ENCODE measurements around the gene NCAN.

DNA sequence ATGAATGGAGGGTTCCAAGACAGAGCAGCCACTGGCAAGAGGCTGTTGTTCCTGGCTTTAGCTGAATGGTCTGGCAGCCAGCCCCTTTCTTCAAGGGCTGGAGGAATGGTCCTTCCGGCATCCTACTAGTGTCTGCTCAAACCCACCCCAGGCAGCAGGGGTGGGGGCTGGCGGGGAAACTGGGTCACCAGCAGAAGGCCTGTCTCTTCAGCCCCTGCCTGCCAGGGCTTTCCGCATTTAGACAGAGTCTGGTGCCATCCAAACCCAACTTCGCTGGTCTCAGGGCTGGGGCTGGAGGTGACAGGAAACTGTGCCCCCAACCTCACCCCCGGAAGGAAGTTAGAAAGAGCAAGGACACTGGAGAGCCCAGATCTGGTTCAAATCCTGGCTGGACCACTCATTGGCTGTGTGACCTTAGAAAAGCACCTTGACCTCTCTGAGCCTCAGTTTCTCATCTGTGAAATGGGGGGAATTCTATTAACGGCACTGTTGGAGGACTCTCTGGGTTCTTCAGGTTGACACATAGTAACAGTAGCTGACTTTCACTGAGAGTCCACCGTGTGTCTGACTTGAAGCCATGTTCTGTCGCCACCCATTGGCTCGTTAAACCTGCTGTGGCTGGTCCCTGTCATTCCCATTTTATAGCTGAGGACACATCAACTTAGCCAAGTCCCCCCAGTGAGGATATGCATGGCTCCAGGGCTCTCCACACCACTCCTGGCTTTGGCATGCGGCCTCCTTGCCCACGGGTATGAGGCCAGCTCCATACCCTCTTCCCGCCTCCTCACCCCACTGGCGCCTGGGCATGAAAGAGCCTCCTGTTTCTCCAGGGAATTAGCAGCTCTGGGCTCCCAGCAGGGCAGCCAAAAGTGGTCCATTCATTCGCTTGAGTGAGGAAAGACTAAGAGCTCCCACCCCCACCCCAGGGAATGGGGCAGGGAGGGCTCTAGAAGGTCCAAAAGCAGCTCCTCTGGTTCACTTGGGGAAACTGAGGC lies 6.0 kb upstream of the NCAN start:
- TF ChIP-seq, protein P1, sequence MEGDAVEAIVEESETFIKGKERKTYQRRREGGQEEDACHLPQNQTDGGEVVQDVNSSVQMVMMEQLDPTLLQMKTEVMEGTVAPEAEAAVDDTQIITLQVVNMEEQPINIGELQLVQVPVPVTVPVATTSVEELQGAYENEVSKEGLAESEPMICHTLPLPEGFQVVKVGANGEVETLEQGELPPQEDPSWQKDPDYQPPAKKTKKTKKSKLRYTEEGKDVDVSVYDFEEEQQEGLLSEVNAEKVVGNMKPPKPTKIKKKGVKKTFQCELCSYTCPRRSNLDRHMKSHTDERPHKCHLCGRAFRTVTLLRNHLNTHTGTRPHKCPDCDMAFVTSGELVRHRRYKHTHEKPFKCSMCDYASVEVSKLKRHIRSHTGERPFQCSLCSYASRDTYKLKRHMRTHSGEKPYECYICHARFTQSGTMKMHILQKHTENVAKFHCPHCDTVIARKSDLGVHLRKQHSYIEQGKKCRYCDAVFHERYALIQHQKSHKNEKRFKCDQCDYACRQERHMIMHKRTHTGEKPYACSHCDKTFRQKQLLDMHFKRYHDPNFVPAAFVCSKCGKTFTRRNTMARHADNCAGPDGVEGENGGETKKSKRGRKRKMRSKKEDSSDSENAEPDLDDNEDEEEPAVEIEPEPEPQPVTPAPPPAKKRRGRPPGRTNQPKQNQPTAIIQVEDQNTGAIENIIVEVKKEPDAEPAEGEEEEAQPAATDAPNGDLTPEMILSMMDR (IDR thresholded peaks at IDR 0.05; ENCODE audit: low read depth, low read length), result no peak
- TF ChIP-seq POLR2A (IDR thresholded peaks at IDR 0.05; ENCODE audit: extremely low read depth, insufficient read length), result no peak
- no peak for TF ChIP-seq MAX (IDR thresholded peaks at IDR 0.05; ENCODE audit: low read depth, low read length)

Measured in NB4 (cell line).